Activated CD4-positive, CD25-positive, alpha-beta regulatory T cell treated with anti-CD3 and anti-CD28 coated beads, Interleukin-2, amount 50 U/mL, for 16 hours (primary cell): ENCODE results near the gene GNB5.
"Not testable (repeated sequence)": the region's sequence is repeated elsewhere in the genome, so short reads cannot be mapped to it uniquely, and the experiment has no call there.

Experiments
- DNase-seq: peaks from one replicate; pipeline ENCODE4 v3.0.0-alpha.2; 2020; ENCODE audit warnings: low read depth, low spot score

Gene GNB5

GRCh38 chr15:52191207-52191606 is at the start of gene GNB5:
Gene GNB5, minus strand, starts transcription at chr15:52191392. Its CDS starts 6,716 bp downstream, at chr15:52184676.
- DNase-seq, result no peak

- DNase-seq, result no peak
Measured at GRCh38 chr15:52240166-52240565, 49.0 kb upstream of the GNB5 start.

GRCh38 chr15:52238989-52239525 is 47.9 kb upstream of the GNB5 start:
- DNase-seq, result not testable (repeated sequence)

GRCh38 chr15:52238149-52238548 is 47.0 kb upstream of the GNB5 start:
- DNase-seq, result no peak

- no peak for DNase-seq
Measured at GRCh38 chr15:52236013-52236412, 44.8 kb upstream of the GNB5 start.

- no peak for DNase-seq
Measured at GRCh38 chr15:52234596-52235541, 43.7 kb upstream of the GNB5 start.

- no peak for DNase-seq
Measured at GRCh38 chr15:52233405-52233804, 42.2 kb upstream of the GNB5 start.

- no peak for DNase-seq
Measured at GRCh38 chr15:52232327-52232726, 41.1 kb upstream of the GNB5 start.

GRCh38 chr15:52230073-52230472 is 38.9 kb upstream of the GNB5 start:
- no peak for DNase-seq

GRCh38 chr15:52228921-52229320 is 37.7 kb upstream of the GNB5 start:
- no peak for DNase-seq

GRCh38 chr15:52227456-52227855 is 36.3 kb upstream of the GNB5 start:
- DNase-seq, result peak; percentile 38

GRCh38 chr15:52225230-52225629 is 34.0 kb upstream of the GNB5 start:
- DNase-seq, result no peak

- DNase-seq, result no peak
Measured at GRCh38 chr15:52224211-52224610, 33.0 kb upstream of the GNB5 start.

- DNase-seq, result no peak
Measured at GRCh38 chr15:52221730-52222129, 30.5 kb upstream of the GNB5 start.

GRCh38 chr15:52220937-52221660 is 29.9 kb upstream of the GNB5 start:
- DNase-seq, result no peak

GRCh38 chr15:52220251-52220650 is 29.1 kb upstream of the GNB5 start:
- DNase-seq, result no peak

GRCh38 chr15:52218816-52219215 is 27.6 kb upstream of the GNB5 start:
- DNase-seq, result no peak

- no peak for DNase-seq
Measured at GRCh38 chr15:52218371-52218770, 27.2 kb upstream of the GNB5 start.

- no peak for DNase-seq
Measured at GRCh38 chr15:52217186-52217585, 26.0 kb upstream of the GNB5 start.

- no peak for DNase-seq
Measured at GRCh38 chr15:52214553-52214952, 23.4 kb upstream of the GNB5 start.

GRCh38 chr15:52213206-52213605 is 22.0 kb upstream of the GNB5 start:
- DNase-seq, result no peak

- DNase-seq, result peak; percentile 61
Measured at GRCh38 chr15:52208306-52208946, 17.2 kb upstream of the GNB5 start.
